Measurements from ENCODE around the gene SF3B5.

- no peak for TF ChIP-seq POLR2A (IDR thresholded peaks at IDR 0.05; ENCODE audit: low read depth, low read length)
- no peak for TF ChIP-seq TAF1 (IDR thresholded peaks at IDR 0.05; ENCODE audit: borderline replicate concordance, low read depth, low read length)
Measured at GRCh38 chr6:144138542-144138941, 43.2 kb upstream of the SF3B5 start.

Measured in GM12892 (cell line).